B cell (primary cell): Measurements from ENCODE around the gene SLC2A10. TPM values are rescaled to one million over a fixed set of nuclear protein-coding genes. Genes with fewer than 3 reads are reported as not detected.

ENCODE experiments used
- ATAC-seq: fragments of 200-7000 bp; cut with Tn5 transposase; one replicate; pipeline ENCODE4 v1.10.0; 2021; ENCODE audit warnings: low read depth, mild to moderate bottlenecking, moderate number of reproducible peaks, moderate library complexity
- CTCF ChIA-PET: fragments of 350-600 bp; sonication (Branson Sonifier 250); formaldehyde crosslinking; loops from one replicate; lab custom pipeline; 2021; ENCODE audit warnings: antibody characterized with exemption, inconsistent platforms; lab: Charles Lee
- POLR2A ChIA-PET: fragments of 350-600 bp; sonication (Branson Sonifier 250); formaldehyde crosslinking; loops from one replicate; lab custom pipeline; 2021; ENCODE audit warnings: antibody characterized with exemption; lab: Charles Lee
- DNase-seq: peaks from one replicate; pipeline ENCODE4 v3.0.0; 2013
- H2AFZ ChIP-seq: 2 replicates; pipeline ENCODE4 v1.6.1; 2012; ENCODE audit warnings: mild to moderate bottlenecking, low read depth, low read length; ENCODE audit not compliant: insufficient read depth, poor library complexity, severe bottlenecking
- H3K27ac ChIP-seq, 2 donors: 1 replicate in 1 of 2; 2 replicates in 1 of 2; pipeline ENCODE4 v1.5.1; 2012 to 2013; ENCODE audit warnings: low read length in 2 of 2, mild to moderate bottlenecking in 2 of 2, moderate library complexity in 1 of 2
- H3K27me3 ChIP-seq, 4 experiments: fragments of 200-600 bp in 1 of 4; sonication (generic) in 1 of 4; replicated peaks in 1 of 4; 1 replicate in 2 of 4; 2 replicates in 2 of 4; pipeline versions ENCODE4 v1.6.1 to v1.7.0; 2013 to 2016; ENCODE audit warnings: low read length in 3 of 4, mild to moderate bottlenecking in 2 of 4, mixed read lengths in 1 of 4, moderate library complexity in 1 of 4; ENCODE audit not compliant: insufficient read depth in 4 of 4, control insufficient read depth in 3 of 4; ENCODE audit errors: control extremely low read depth in 1 of 4
- H3K36me3 ChIP-seq, 2 experiments: replicated peaks in 1 of 2; 1 replicate in 1 of 2; 2 replicates in 1 of 2; pipeline versions ENCODE4 v1.6.1 to v1.7.1; 2013; ENCODE audit warnings: low read length in 1 of 2; ENCODE audit not compliant: insufficient read depth in 2 of 2, control insufficient read depth in 1 of 2; ENCODE audit errors: control extremely low read depth in 1 of 2, extremely low read depth in 1 of 2
- H3K4me1 ChIP-seq, 2 donors: fragments of 200-600 bp in 1 of 2; sonication (generic) in 1 of 2; 1 replicate in 1 of 2; 2 replicates in 1 of 2; pipeline versions ENCODE4 v1.5.1 to v1.6.1; 2013 to 2017; ENCODE audit warnings: low read length in 2 of 2; ENCODE audit not compliant: control insufficient read depth in 2 of 2, insufficient read depth in 2 of 2
- H3K4me2 ChIP-seq: replicated peaks from 2 replicates; pipeline ENCODE3; 2012; ENCODE audit warnings: mild to moderate bottlenecking, low read depth, low read length; ENCODE audit not compliant: poor library complexity, severe bottlenecking
- H3K4me3 ChIP-seq, 5 experiments: fragments of 200-600 bp in 1 of 5; sonication (generic) in 1 of 5; 1 replicate in 3 of 5; 2 replicates in 2 of 5; pipeline versions ENCODE4 v1.5.1 to v1.7.0; 2011 to 2016; ENCODE audit warnings: low read length in 4 of 5, mild to moderate bottlenecking in 4 of 5, low read depth in 2 of 5, control low read depth in 1 of 5, moderate library complexity in 1 of 5; ENCODE audit not compliant: insufficient read depth in 1 of 5; ENCODE audit errors: control extremely low read depth in 1 of 5, extremely low read depth in 1 of 5
- H3K79me2 ChIP-seq: fragments of 200-600 bp; sonication (generic); one replicate; pipeline ENCODE4 v1.6.0; 2016; ENCODE audit warnings: low read length; ENCODE audit not compliant: control insufficient read depth, insufficient read depth
- H3K9ac ChIP-seq: fragments of 200-600 bp; sonication (generic); 2 replicates; pipeline ENCODE4 v1.6.1; 2017; ENCODE audit warnings: mild to moderate bottlenecking, low read length, moderate library complexity
- H3K9me3 ChIP-seq, 3 donors: one replicate each; pipeline versions ENCODE4 v1.6.1 to v1.7.1; 2013; ENCODE audit warnings: low read length in 2 of 3; ENCODE audit not compliant: control insufficient read depth in 2 of 3, insufficient read depth in 1 of 3; ENCODE audit errors: control extremely low read depth in 1 of 3
- H4K20me1 ChIP-seq: 2 replicates; pipeline ENCODE4 v1.6.0; 2012; ENCODE audit warnings: mild to moderate bottlenecking, low read length; ENCODE audit not compliant: insufficient read depth, control insufficient read depth, poor library complexity, severe bottlenecking
- H3K27ac Mint-ChIP-seq: one replicate; pipeline ENCODE4 v1.8.0; 2021; ENCODE audit warnings: mixed read lengths
- H3K27me3 Mint-ChIP-seq: one replicate; pipeline ENCODE4 v1.8.0; 2021; ENCODE audit warnings: mixed read lengths
- H3K4me1 Mint-ChIP-seq: one replicate; pipeline ENCODE4 v1.8.0; 2021; ENCODE audit warnings: mixed read lengths
- H3K4me3 Mint-ChIP-seq: one replicate; pipeline ENCODE4 v1.8.0; 2021; ENCODE audit warnings: mixed read lengths
- H3K9me3 Mint-ChIP-seq: one replicate; pipeline ENCODE4 v1.8.0; 2022; ENCODE audit warnings: mixed read lengths; ENCODE audit not compliant: insufficient read depth
- EZH2 ChIP-seq: IDR thresholded peaks from 2 replicates; pipeline ENCODE4 v1.6.1; 2012; ENCODE audit warnings: borderline replicate concordance, low read depth, mild to moderate bottlenecking, moderate library complexity, low read length; ENCODE audit not compliant: insufficient read depth, poor library complexity, severe bottlenecking
- WGBS: methylation state at CpG from one replicate; pipeline ENCODE4 v1.1.5; 2013; ENCODE audit warnings: missing lambda C conversion rate; ENCODE audit not compliant: insufficient coverage; 5-methylcytosine and 5-hydroxymethylcytosine counted together
- intact Hi-C: fragments of 100-400 bp; cut with micrococcal nuclease; formaldehyde crosslinking; loops from one replicate; pipeline ENCODE4 v1.10.0; 2022
- polyA plus RNA-seq: library from polyadenylated mRNA; depleted of rRNA; stranded (reverse); fragments of >200 nt; gene quantifications from 2 replicates; pipeline ENCODE4 v1.2.3, GENCODE V29; 2012
- total RNA-seq, 2 donors: library from RNA; stranded (reverse); fragments of 120-200 nt in 1 of 2; gene quantifications; 1 replicate in 1 of 2; 2 replicates in 1 of 2; pipeline versions ENCODE4 v1.2.3 to v1.2.4, GENCODE V29; 2013 to 2022
- TF ChIP-seq, protein P1 (sequence below): fragments of 200-600 bp; IDR thresholded peaks from one replicate; pipeline ENCODE4 v1.8.0; 2022; ENCODE audit warnings: antibody characterized with exemption, mild to moderate bottlenecking

SLC2A10 gene
- total and polyA plus RNA-seq, 2 donors (not counting 1 experiment from before 2014, with no cell fraction given), result not detected

DNA sequence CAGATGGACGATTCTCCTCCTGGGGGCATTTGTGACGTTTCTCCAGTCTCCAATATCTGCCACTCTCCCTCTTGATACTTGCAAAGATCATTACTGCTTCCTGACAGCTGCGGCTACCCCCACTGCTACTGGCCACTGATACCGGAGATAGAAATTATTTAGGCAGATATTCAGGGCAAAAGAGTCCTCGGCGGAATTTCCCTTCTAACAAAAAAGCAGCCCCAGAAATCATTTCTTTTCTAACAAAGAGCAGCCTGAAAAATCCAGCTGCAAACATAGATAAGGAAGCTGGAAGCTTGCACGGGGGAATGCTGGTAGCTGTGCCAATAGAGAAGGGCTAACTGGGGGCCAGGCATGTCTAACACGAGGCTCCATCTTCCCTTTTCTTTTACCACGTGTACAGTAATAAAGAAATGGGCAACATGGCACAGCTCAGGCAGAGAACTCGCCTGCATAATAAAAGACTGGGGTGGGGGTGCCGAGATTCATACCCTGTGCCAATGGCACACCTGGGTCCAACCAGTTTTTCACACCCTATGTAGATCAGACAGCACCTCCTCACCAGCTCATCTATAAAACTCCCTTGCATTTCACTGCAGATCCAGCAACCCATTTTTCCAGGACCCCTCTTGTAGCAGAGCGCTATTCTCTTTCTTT, 26.3 kb upstream of the SLC2A10 start:
- intact Hi-C loops, result loop anchor here (10.0 kb wide), 1 partner anchor 888 kb away; the partner anchor contains the start of genes DNTTIP1 and WFDC3
- H4K20me1 ChIP-seq, result peaks cover 75% of the 10 kb centered on the region
- Mint-ChIP-seq H3K27ac (no peak overlapping the region), H3K4me1 (peaks cover 51% of the 10 kb centered on the region), H3K4me3 (no peak overlapping the region), H3K27me3 (no peaks in the 10 kb centered on the region), H3K9me3 (no peaks in the 10 kb centered on the region)
- DNase-seq (no peak), ATAC-seq (no peak)
- no peak overlapping the region for H2AFZ ChIP-seq
- no peaks in the 10 kb centered on the region for H3K9me3 ChIP-seq
- H3K79me2 ChIP-seq, result peaks cover 40% of the 10 kb centered on the region
- no peak overlapping the region for H3K4me3 ChIP-seq
- H3K27me3 ChIP-seq, result no peaks in the 10 kb centered on the region
- CTCF ChIA-PET, result interaction anchor here (0.8 to 5.4 kb wide), 7 partner anchors 7 to 660 kb away, joined by 3 to 49 read pairs (median 3); partner anchors contain the start of genes TP53RK and ZNF334
- H3K4me2 ChIP-seq, result no peak overlapping the region
- no peak overlapping the region for H3K27ac ChIP-seq
- H3K36me3 ChIP-seq, result peaks cover 8 to 30% of the 10 kb centered on the region in 2 experiments
- TF ChIP-seq, protein P1, sequence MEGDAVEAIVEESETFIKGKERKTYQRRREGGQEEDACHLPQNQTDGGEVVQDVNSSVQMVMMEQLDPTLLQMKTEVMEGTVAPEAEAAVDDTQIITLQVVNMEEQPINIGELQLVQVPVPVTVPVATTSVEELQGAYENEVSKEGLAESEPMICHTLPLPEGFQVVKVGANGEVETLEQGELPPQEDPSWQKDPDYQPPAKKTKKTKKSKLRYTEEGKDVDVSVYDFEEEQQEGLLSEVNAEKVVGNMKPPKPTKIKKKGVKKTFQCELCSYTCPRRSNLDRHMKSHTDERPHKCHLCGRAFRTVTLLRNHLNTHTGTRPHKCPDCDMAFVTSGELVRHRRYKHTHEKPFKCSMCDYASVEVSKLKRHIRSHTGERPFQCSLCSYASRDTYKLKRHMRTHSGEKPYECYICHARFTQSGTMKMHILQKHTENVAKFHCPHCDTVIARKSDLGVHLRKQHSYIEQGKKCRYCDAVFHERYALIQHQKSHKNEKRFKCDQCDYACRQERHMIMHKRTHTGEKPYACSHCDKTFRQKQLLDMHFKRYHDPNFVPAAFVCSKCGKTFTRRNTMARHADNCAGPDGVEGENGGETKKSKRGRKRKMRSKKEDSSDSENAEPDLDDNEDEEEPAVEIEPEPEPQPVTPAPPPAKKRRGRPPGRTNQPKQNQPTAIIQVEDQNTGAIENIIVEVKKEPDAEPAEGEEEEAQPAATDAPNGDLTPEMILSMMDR, result no peak
- no peak for TF ChIP-seq EZH2
- 58% methylated on average over 7 of the region's 12 CpGs for WGBS
- POLR2A ChIA-PET, result no interaction called here
- H3K4me1 ChIP-seq, result peaks cover 20 to 23% of the 10 kb centered on the region in 2 donors
- no peak overlapping the region for H3K9ac ChIP-seq

DNA sequence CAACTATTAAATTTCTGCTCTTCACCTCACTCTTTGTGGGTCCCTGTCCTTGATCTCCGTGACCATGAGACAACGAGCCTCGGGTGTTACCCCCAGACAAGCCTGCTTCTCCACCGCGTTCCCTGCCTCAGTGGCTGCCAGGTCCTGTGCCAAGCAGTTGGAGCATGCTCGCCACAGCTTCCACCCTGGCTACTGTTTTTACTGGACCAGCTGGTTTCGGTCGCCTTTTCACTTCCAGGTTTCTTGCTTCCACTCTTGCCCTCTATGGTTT, 25.8 kb upstream of the SLC2A10 start:
- Mint-ChIP-seq H3K27me3 (no peaks in the 10 kb centered on the region), H3K27ac (no peak overlapping the region), H3K4me3 (no peak overlapping the region), H3K9me3 (no peaks in the 10 kb centered on the region), H3K4me1 (peaks cover 55% of the 10 kb centered on the region)
- H2AFZ ChIP-seq, result no peak overlapping the region
- no peak for TF ChIP-seq EZH2
- TF ChIP-seq, protein P1, result no peak
- peaks cover 25 to 28% of the 10 kb centered on the region in 2 donors for H3K4me1 ChIP-seq
- H3K9me3 ChIP-seq, result no peaks in the 10 kb centered on the region
- no peak overlapping the region for H3K27ac ChIP-seq
- H3K79me2 ChIP-seq, result peaks cover 45% of the 10 kb centered on the region
- no peaks in the 10 kb centered on the region for H3K27me3 ChIP-seq
- ChIA-PET CTCF (interaction anchor here (1.4 to 5.4 kb wide), 3 partner anchors 163 to 377 kb away, joined by 3 to 49 read pairs (median 4); partner anchors contain the start of gene ZNF334), POLR2A (no interaction called here)
- H3K9ac ChIP-seq, result no peak overlapping the region
- H3K4me3 ChIP-seq, result no peak overlapping the region
- ATAC-seq (no peak), DNase-seq (no peak)
- intact Hi-C loops, result loop anchor here (10.0 kb wide), 1 partner anchor 889 kb away; the partner anchor contains the start of genes DNTTIP1 and WFDC3
- WGBS, result 86% methylated on average over 8 of the region's 8 CpGs
- peaks cover 8 to 30% of the 10 kb centered on the region in 2 experiments for H3K36me3 ChIP-seq
- no peak overlapping the region for H3K4me2 ChIP-seq
- H4K20me1 ChIP-seq, result peaks cover 80% of the 10 kb centered on the region
